Pulmonary artery endothelial cell (primary cell): ENCODE results near the gene GLRX3. TPM values are rescaled to one million over a fixed set of nuclear protein-coding genes. Genes with fewer than 3 reads are reported as not detected.
"Not testable (repeated sequence)": the region's sequence is repeated elsewhere in the genome, so short reads cannot be mapped to it uniquely, and the experiment has no call there.

Experiments
- DNase-seq: peaks from one replicate; pipeline ENCODE4 v3.0.0-alpha.2; 2011; ENCODE audit warnings: low read depth, low spot score
- total RNA-seq: library from RNA; depleted of rRNA; stranded (reverse); fragments of >200 nt; gene quantifications from 2 replicates; pipeline ENCODE4 v1.2.3, GENCODE V29; 2014

The GLRX3 gene
- 102 and 109 TPM in 2 replicates for total RNA-seq

GRCh38 chr10:130136226-130137089 lies at the start of gene GLRX3:
Gene GLRX3, plus strand, starts transcription at chr10:130136391. Its CDS starts 30 bp downstream, at chr10:130136421.
- DNase-seq: peak; percentile 52

GRCh38 chr10:130090565-130090964 lies 45.6 kb upstream of the GLRX3 start:
- DNase-seq: not testable (repeated sequence)

- no peak for DNase-seq
These were observed 36.8 kb upstream of the GLRX3 start for GRCh38 chr10:130099344-130099743.

- no peak for DNase-seq
These were observed 30.5 kb upstream of the GLRX3 start for GRCh38 chr10:130105724-130106123.

GRCh38 chr10:130108146-130108545 lies 28.0 kb upstream of the GLRX3 start:
- DNase-seq: not testable (repeated sequence)

- DNase-seq: no peak
These were observed 27.1 kb upstream of the GLRX3 start for GRCh38 chr10:130108934-130109604.

GRCh38 chr10:130109796-130110245 lies 26.4 kb upstream of the GLRX3 start:
- DNase-seq: peak; percentile 50

GRCh38 chr10:130110246-130111112 lies 25.7 kb upstream of the GLRX3 start, which contains the start of gene C10orf143:
Gene C10orf143, minus strand, starts transcription at chr10:130110830. Its CDS starts 58 bp downstream, at chr10:130110772.
- peak; percentile 91 for DNase-seq

GRCh38 chr10:130111113-130111851 lies 24.9 kb upstream of the GLRX3 start:
- DNase-seq: peak; percentile 93

GRCh38 chr10:130111852-130112180 lies 24.4 kb upstream of the GLRX3 start:
- DNase-seq: no peak

GRCh38 chr10:130112821-130113220 lies 23.4 kb upstream of the GLRX3 start:
- no peak for DNase-seq

- not testable (repeated sequence) for DNase-seq
These were observed 19.2 kb upstream of the GLRX3 start for GRCh38 chr10:130116942-130117341.

- DNase-seq: not testable (repeated sequence)
These were observed 18.7 kb upstream of the GLRX3 start for GRCh38 chr10:130117535-130117934.

GRCh38 chr10:130121486-130122079 lies 14.6 kb upstream of the GLRX3 start:
- no peak for DNase-seq

GRCh38 chr10:130127364-130128061 lies 8.7 kb upstream of the GLRX3 start:
- DNase-seq: no peak

GRCh38 chr10:130128062-130128781 lies 8.0 kb upstream of the GLRX3 start:
- DNase-seq: no peak

- no peak for DNase-seq
These were observed 7.3 kb upstream of the GLRX3 start for GRCh38 chr10:130128922-130129321.

- DNase-seq: no peak
These were observed 440 bp upstream of the GLRX3 start for GRCh38 chr10:130135676-130136225.

GRCh38 chr10:130137090-130137448 lies 878 bp downstream of the GLRX3 start:
- no peak for DNase-seq
